Astrocyte (in vitro differentiated cells and primary cell): ENCODE measurements around the gene RASL12.

Source experiments
- EZH2 ChIP-seq: IDR thresholded peaks from 2 replicates; pipeline ENCODE4 v1.6.1; 2012; ENCODE audit warnings: mild to moderate bottlenecking, low read length, inconsistent platforms; ENCODE audit not compliant: insufficient read depth
- TF ChIP-seq, protein P1 (sequence below): IDR thresholded peaks from 2 replicates; pipeline ENCODE4 v1.5.1; 2011; ENCODE audit warnings: low read depth, mild to moderate bottlenecking, inconsistent platforms, low read length, moderate library complexity; ENCODE audit not compliant: insufficient read depth

DNA sequence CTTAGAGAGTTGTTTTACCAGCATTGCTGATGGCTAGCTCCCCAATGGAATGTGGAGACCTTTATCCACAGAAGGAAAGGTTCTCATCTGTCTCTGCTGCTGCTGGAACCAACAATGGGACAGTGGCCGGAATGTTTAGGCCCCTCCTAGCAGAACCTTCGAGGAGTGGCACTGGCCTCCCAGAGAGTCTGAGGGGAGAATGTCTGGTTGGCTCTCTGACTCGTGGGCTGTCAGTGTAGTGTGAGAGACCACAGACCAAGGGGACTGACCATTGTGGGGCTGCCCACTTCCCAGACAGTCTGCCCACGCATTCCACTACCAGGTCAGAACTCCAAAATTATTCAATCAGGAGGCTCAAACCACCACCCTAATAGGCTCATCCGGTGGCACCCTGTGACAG, 5.1 kb downstream of the RASL12 start:
- TF ChIP-seq EZH2, result no peak
- TF ChIP-seq, protein P1, sequence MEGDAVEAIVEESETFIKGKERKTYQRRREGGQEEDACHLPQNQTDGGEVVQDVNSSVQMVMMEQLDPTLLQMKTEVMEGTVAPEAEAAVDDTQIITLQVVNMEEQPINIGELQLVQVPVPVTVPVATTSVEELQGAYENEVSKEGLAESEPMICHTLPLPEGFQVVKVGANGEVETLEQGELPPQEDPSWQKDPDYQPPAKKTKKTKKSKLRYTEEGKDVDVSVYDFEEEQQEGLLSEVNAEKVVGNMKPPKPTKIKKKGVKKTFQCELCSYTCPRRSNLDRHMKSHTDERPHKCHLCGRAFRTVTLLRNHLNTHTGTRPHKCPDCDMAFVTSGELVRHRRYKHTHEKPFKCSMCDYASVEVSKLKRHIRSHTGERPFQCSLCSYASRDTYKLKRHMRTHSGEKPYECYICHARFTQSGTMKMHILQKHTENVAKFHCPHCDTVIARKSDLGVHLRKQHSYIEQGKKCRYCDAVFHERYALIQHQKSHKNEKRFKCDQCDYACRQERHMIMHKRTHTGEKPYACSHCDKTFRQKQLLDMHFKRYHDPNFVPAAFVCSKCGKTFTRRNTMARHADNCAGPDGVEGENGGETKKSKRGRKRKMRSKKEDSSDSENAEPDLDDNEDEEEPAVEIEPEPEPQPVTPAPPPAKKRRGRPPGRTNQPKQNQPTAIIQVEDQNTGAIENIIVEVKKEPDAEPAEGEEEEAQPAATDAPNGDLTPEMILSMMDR, result no peak
